Measurements from ENCODE around the gene SCNN1A. TPM values are rescaled to one million over a fixed set of nuclear protein-coding genes. Genes with fewer than 3 reads are reported as not detected.

SCNN1A gene
- total RNA-seq, 1 donor from 2014 or later: 0.74 TPM

GRCh38 chr12:6328045-6328779 is 47.2 kb downstream of the SCNN1A start:
- H3K4me1 Mint-ChIP-seq (ENCODE audit: low read depth, unreplicated experiment): peaks cover 14% of the 10 kb centered on the region
- H3K4me3 Mint-ChIP-seq (ENCODE audit: unreplicated experiment): no peak overlapping the region
- TF ChIP-seq CTCF (IDR thresholded peaks at IDR 0.05; ENCODE audit: partially characterized antibody, unreplicated experiment): no peak
- H3K9me3 Mint-ChIP-seq (ENCODE audit: unreplicated experiment): peaks cover 2% of the 10 kb centered on the region
- DNase-seq: no peak
- no peak overlapping the region for H3K27ac Mint-ChIP-seq (ENCODE audit: unreplicated experiment)
- peaks cover 13% of the 10 kb centered on the region for H3K27me3 Mint-ChIP-seq (ENCODE audit: unreplicated experiment)
- no peaks in the 10 kb centered on the region for H3K36me3 Mint-ChIP-seq (ENCODE audit: unreplicated experiment)

DNA sequence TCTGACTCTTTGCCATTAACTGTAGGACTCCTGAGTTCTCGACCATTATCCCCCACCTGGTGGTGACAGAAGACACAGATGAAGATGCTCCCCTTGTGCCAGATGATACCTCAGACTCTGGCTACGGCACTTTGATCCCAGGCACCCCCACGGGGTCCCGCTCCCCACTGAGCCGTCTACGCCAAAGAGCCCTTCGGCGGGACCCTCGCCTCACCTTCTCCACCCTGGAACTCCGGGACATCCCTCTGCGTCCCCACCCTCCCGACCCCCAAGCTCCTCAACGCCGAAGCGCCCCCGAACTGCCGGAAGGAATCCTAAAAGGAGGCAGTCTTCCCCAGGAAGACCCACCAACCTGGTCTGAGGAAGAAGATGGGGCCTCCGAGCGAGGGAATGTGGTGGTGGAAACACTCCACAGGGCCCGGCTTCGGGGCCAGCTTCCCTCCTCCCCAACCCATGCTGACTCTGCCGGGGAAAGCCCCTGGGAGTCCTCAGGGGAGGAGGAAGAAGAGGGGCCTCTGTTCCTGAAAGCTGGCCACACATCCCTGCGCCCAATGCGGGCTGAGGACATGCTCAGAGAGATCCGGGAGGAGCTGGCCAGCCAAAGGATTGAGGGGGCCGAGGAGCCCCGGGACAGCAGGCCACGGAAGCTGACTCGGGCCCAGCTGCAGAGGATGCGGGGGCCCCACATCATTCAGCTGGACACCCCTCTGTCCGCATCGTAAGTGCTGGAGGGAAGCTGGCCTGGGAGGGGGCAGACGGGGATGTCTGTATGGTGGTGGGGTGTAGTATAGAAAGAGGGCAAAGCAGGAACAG is 47.9 kb downstream of the SCNN1A start:
- Mint-ChIP-seq H3K27me3 (ENCODE audit: unreplicated experiment) (peaks cover 13% of the 10 kb centered on the region), H3K4me1 (ENCODE audit: low read depth, unreplicated experiment) (peaks cover 19% of the 10 kb centered on the region), H3K9me3 (ENCODE audit: unreplicated experiment) (peaks cover 2% of the 10 kb centered on the region), H3K36me3 (ENCODE audit: unreplicated experiment) (no peaks in the 10 kb centered on the region), H3K4me3 (ENCODE audit: unreplicated experiment) (no peak overlapping the region), H3K27ac (ENCODE audit: unreplicated experiment) (no peak overlapping the region)
- no peak for TF ChIP-seq CTCF (IDR thresholded peaks at IDR 0.05; ENCODE audit: partially characterized antibody, unreplicated experiment)
- no peak for DNase-seq

DNA sequence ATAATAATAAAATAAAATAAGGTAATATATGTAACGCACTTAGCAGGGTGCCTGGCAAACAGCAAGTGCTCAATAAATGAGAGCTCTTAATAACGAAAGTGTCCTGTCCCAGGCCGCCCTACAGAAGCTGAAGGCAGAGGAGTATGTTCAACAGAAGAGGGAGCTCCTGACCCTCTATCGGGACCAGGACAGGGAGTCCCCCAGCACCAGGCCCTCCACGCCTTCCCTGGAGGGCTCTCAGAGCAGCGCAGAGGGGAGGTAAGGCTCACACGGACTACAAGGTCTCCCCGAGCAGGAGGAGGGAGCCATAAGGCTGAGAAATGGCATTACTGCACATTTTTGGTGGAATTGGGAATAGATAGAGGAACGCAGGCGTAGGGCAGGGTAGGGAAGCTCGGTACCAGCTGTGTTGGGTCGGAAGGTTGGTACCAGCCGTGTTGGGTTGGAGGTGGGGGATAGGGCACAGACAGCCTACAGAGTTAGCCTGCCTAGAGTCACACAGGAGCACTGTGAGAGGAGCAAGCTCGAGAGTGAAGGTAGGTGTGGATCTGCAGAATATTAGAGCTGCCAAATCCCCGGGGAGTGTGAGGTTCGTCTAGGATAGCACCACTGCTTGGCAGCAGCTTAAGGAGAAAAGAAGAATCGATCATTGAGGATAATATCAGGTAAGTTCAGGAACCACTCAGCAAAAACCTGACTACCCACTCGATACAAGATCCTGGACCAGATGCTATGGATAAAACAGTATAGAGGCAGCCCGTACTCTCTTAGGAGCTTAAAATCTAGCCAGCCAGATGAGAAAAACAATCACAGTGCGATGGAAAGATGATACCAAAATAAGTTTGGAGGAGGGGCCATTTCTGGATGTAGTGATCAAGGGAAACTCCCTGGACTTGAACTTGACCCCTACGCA is 48.8 kb downstream of the SCNN1A start:
- peak; percentile 48 for DNase-seq
- Mint-ChIP-seq H3K27ac (ENCODE audit: unreplicated experiment) (no peak overlapping the region), H3K27me3 (ENCODE audit: unreplicated experiment) (peaks cover 13% of the 10 kb centered on the region), H3K9me3 (ENCODE audit: unreplicated experiment) (peaks cover 2% of the 10 kb centered on the region), H3K36me3 (ENCODE audit: unreplicated experiment) (no peaks in the 10 kb centered on the region), H3K4me1 (ENCODE audit: low read depth, unreplicated experiment) (peaks cover 19% of the 10 kb centered on the region), H3K4me3 (ENCODE audit: unreplicated experiment) (no peak overlapping the region)
- TF ChIP-seq CTCF (IDR thresholded peaks at IDR 0.05; ENCODE audit: partially characterized antibody, unreplicated experiment): no peak

GRCh38 chr12:6324936-6325750 is 50.2 kb downstream of the SCNN1A start:
- no peak overlapping the region for H3K4me3 Mint-ChIP-seq (ENCODE audit: unreplicated experiment)

More at GRCh38 chr12:6324936-6325750, 50.2 kb downstream of the SCNN1A start:
- Mint-ChIP-seq H3K27ac (ENCODE audit: unreplicated experiment) (no peak overlapping the region), H3K9me3 (ENCODE audit: unreplicated experiment) (peaks cover 2% of the 10 kb centered on the region), H3K36me3 (ENCODE audit: unreplicated experiment) (no peaks in the 10 kb centered on the region), H3K27me3 (ENCODE audit: unreplicated experiment) (peaks cover 4% of the 10 kb centered on the region), H3K4me1 (ENCODE audit: low read depth, unreplicated experiment) (peaks cover 19% of the 10 kb centered on the region)
- no peak for TF ChIP-seq CTCF (IDR thresholded peaks at IDR 0.05; ENCODE audit: partially characterized antibody, unreplicated experiment)
- DNase-seq: no peak
